ENCODE data around the gene CRLF3.
"Not testable (repeated sequence)": the region's sequence is repeated elsewhere in the genome, so short reads cannot be mapped to it uniquely, and the experiment has no call there.

CRLF3 gene

GRCh38 chr17:30814236-30814635 is 10.3 kb downstream of the CRLF3 start:
- not testable (repeated sequence) for DNase-seq

- DNase-seq, result no peak
Measured at GRCh38 chr17:30812218-30813177, 12.0 kb downstream of the CRLF3 start.

- no peak for DNase-seq
Measured at GRCh38 chr17:30809867-30810266, 14.6 kb downstream of the CRLF3 start.

- DNase-seq, result peak; percentile 96 to 97
Measured at GRCh38 chr17:30808785-30809286, 15.7 kb downstream of the CRLF3 start.

- no peak for DNase-seq
Measured at GRCh38 chr17:30807896-30808295, 16.6 kb downstream of the CRLF3 start.

GRCh38 chr17:30805944-30806456 is 18.5 kb downstream of the CRLF3 start:
- DNase-seq, result peak; percentile 38 to 48

- no peak for DNase-seq
Measured at GRCh38 chr17:30801671-30802070, 22.8 kb downstream of the CRLF3 start.

- no peak for DNase-seq
Measured at GRCh38 chr17:30796016-30796415, 28.5 kb downstream of the CRLF3 start.

- DNase-seq, result no peak
Measured at GRCh38 chr17:30794372-30794771, 30.1 kb downstream of the CRLF3 start.

- DNase-seq, result no peak
Measured at GRCh38 chr17:30793282-30793977, 31.1 kb downstream of the CRLF3 start.

GRCh38 chr17:30790279-30790678 is 34.2 kb downstream of the CRLF3 start:
- no peak for DNase-seq

GRCh38 chr17:30788918-30789317 is 35.6 kb downstream of the CRLF3 start:
- DNase-seq, result no peak

- no peak for DNase-seq
Measured at GRCh38 chr17:30782206-30782605, 42.3 kb downstream of the CRLF3 start.

- no peak for DNase-seq
Measured at GRCh38 chr17:30780343-30780742, 44.1 kb downstream of the CRLF3 start.

GRCh38 chr17:30768771-30769170 is 55.7 kb downstream of the CRLF3 start:
- DNase-seq, result not testable (repeated sequence)

- DNase-seq, result not testable (repeated sequence)
Measured at GRCh38 chr17:30767641-30768404, 56.7 kb downstream of the CRLF3 start.

- DNase-seq, result no peak
Measured at GRCh38 chr17:30761060-30761459, 63.4 kb downstream of the CRLF3 start.

- DNase-seq, result not testable (repeated sequence)
Measured at GRCh38 chr17:30753291-30753690, 71.2 kb downstream of the CRLF3 start.

- not testable (repeated sequence) for DNase-seq
Measured at GRCh38 chr17:30750982-30751381, 73.5 kb downstream of the CRLF3 start.

GRCh38 chr17:30747621-30748020 is 76.9 kb downstream of the CRLF3 start:
- DNase-seq, result not testable (repeated sequence)

GRCh38 chr17:30742669-30743068 is 81.8 kb downstream of the CRLF3 start:
- not testable (repeated sequence) for DNase-seq

GRCh38 chr17:30736371-30736770 is 88.1 kb downstream of the CRLF3 start:
- DNase-seq, result not testable (repeated sequence)

- not testable (repeated sequence) for DNase-seq
Measured at GRCh38 chr17:30735644-30736043, 88.8 kb downstream of the CRLF3 start.
